HUES64 (cell line): ENCODE measurements around the gene A3GALT2.
"Not testable (repeated sequence)": the region's sequence is repeated elsewhere in the genome, so short reads cannot be mapped to it uniquely, and the experiment has no call there.

Experiments used
- H3K27ac ChIP-seq: 2 replicates; pipeline ENCODE4 v1.7.0; 2013; ENCODE audit warnings: low read depth, low read length, inconsistent platforms
- H3K27me3 ChIP-seq: 2 replicates; pipeline ENCODE4 v1.6.1; 2013; ENCODE audit warnings: mild to moderate bottlenecking, low read length; ENCODE audit not compliant: insufficient read depth
- H3K36me3 ChIP-seq: 2 replicates; pipeline ENCODE4 v1.6.1; 2013; ENCODE audit warnings: mild to moderate bottlenecking, low read length; ENCODE audit not compliant: insufficient read depth
- H3K4me1 ChIP-seq: 2 replicates; pipeline ENCODE4 v1.6.1; 2013; ENCODE audit warnings: mild to moderate bottlenecking, low read length, moderate library complexity; ENCODE audit not compliant: insufficient read depth
- H3K4me3 ChIP-seq: 2 replicates; pipeline ENCODE4 v1.5.1; 2013; ENCODE audit warnings: mild to moderate bottlenecking, low read length, moderate library complexity
- H3K9ac ChIP-seq: 2 replicates; pipeline ENCODE4 v1.6.1; 2013; ENCODE audit warnings: mild to moderate bottlenecking, low read depth, low read length
- H3K9me3 ChIP-seq: 2 replicates; pipeline ENCODE4 v1.6.1; 2013; ENCODE audit warnings: low read depth, low read length; ENCODE audit not compliant: insufficient read depth
- WGBS: fragments of 150-250, 120-280 bp; methylation state at CpG from one replicate; pipeline ENCODE4 v1.1.7; 2013; ENCODE audit warnings: missing lambda C conversion rate; 5-methylcytosine and 5-hydroxymethylcytosine counted together

The A3GALT2 gene

GRCh38 chr1:33298623-33299277 lies 22.1 kb downstream of the A3GALT2 start:
- H3K27ac ChIP-seq, result no peak overlapping the region
- H3K9me3 ChIP-seq, result no peaks in the 10 kb centered on the region; the same call in 1 of the 2 replicates
- 0 out of 2 replicates have a peak, but pooled peaks cover 5% of the 10 kb centered on the region for H3K4me1 ChIP-seq
- peaks cover 27% of the 10 kb centered on the region for H3K36me3 ChIP-seq
- no peak overlapping the region for H3K9ac ChIP-seq
- H3K4me3 ChIP-seq, result no peak overlapping the region
- no peaks in the 10 kb centered on the region for H3K27me3 ChIP-seq
- 81% methylated on average over 18 of the region's 18 CpGs for WGBS

GRCh38 chr1:33297911-33298622 lies 22.8 kb downstream of the A3GALT2 start:
- no peaks in the 10 kb centered on the region; the same call in 1 of the 2 replicates for H3K9me3 ChIP-seq
- WGBS, result 96% methylated on average over 4 of the region's 4 CpGs
- H3K36me3 ChIP-seq, result peaks cover 30% of the 10 kb centered on the region
- H3K27ac ChIP-seq, result no peak overlapping the region
- 0 out of 2 replicates have a peak, but pooled peaks cover 5% of the 10 kb centered on the region for H3K4me1 ChIP-seq
- H3K27me3 ChIP-seq, result no peaks in the 10 kb centered on the region
- H3K9ac ChIP-seq, result no peak overlapping the region
- no peak overlapping the region for H3K4me3 ChIP-seq

- WGBS, result 95% methylated on average over 4 of the region's 4 CpGs
- H3K4me3 ChIP-seq, result no peak overlapping the region
- H3K27me3 ChIP-seq, result no peaks in the 10 kb centered on the region
- no peaks in the 10 kb centered on the region; the same call in 1 of the 2 replicates for H3K9me3 ChIP-seq
- H3K27ac ChIP-seq, result no peak overlapping the region
- H3K4me1 ChIP-seq, result 0 out of 2 replicates have a peak, but pooled peaks cover 5% of the 10 kb centered on the region
- H3K36me3 ChIP-seq, result peaks cover 30% of the 10 kb centered on the region
- H3K9ac ChIP-seq, result no peak overlapping the region
Measured at GRCh38 chr1:33296824-33297223, 24.1 kb downstream of the A3GALT2 start.

- H3K27me3 ChIP-seq, result no peaks in the 10 kb centered on the region
- no peaks in the 10 kb centered on the region for H3K9me3 ChIP-seq
- 94% methylated on average over 9 of the region's 9 CpGs for WGBS
- H3K36me3 ChIP-seq, result peaks cover 30% of the 10 kb centered on the region
- H3K27ac ChIP-seq, result no peak overlapping the region
- no peak overlapping the region for H3K4me3 ChIP-seq
- H3K4me1 ChIP-seq, result 0 out of 2 replicates have a peak, but pooled peaks cover 5% of the 10 kb centered on the region
- H3K9ac ChIP-seq, result no peak overlapping the region
Measured at GRCh38 chr1:33296082-33296458, 24.8 kb downstream of the A3GALT2 start.

- H3K27me3 ChIP-seq, result no peaks in the 10 kb centered on the region
- H3K9ac ChIP-seq, result no peak overlapping the region
- peaks cover 30% of the 10 kb centered on the region for H3K36me3 ChIP-seq
- no peak overlapping the region for H3K4me3 ChIP-seq
- 52% methylated on average over 12 of the region's 12 CpGs for WGBS
- no peaks in the 10 kb centered on the region for H3K9me3 ChIP-seq
- H3K27ac ChIP-seq, result no peak overlapping the region
- 0 out of 2 replicates have a peak, but pooled peaks cover 5% of the 10 kb centered on the region for H3K4me1 ChIP-seq
Measured at GRCh38 chr1:33295450-33296081, 25.3 kb downstream of the A3GALT2 start.

GRCh38 chr1:33295023-33295422 lies 25.9 kb downstream of the A3GALT2 start:
- Histone ChIP-seq H3K27me3 (no peaks in the 10 kb centered on the region), H3K4me3 (no peak overlapping the region), H3K4me1 (0 out of 2 replicates have a peak, but pooled peaks cover under 1% of the 10 kb centered on the region), H3K9me3 (no peaks in the 10 kb centered on the region), H3K27ac (no peak overlapping the region), H3K36me3 (peaks cover 30% of the 10 kb centered on the region), H3K9ac (no peak overlapping the region)
- 82% methylated on average over 14 of the region's 15 CpGs for WGBS

GRCh38 chr1:33294071-33295010 lies 26.6 kb downstream of the A3GALT2 start:
- Histone ChIP-seq H3K27ac (no peak overlapping the region), H3K4me3 (no peak overlapping the region), H3K9ac (no peak overlapping the region), H3K4me1 (no peaks in the 10 kb centered on the region), H3K36me3 (peaks cover 34% of the 10 kb centered on the region), H3K27me3 (no peaks in the 10 kb centered on the region), H3K9me3 (no peaks in the 10 kb centered on the region)
- 95% methylated on average over 13 of the region's 13 CpGs for WGBS

- no peak overlapping the region for H3K9ac ChIP-seq
Measured at GRCh38 chr1:33292726-33293340, 28.1 kb downstream of the A3GALT2 start.

GRCh38 chr1:33290615-33291014 lies 30.3 kb downstream of the A3GALT2 start:
- H3K27ac ChIP-seq, H3K4me1 ChIP-seq, H3K9ac ChIP-seq, H3K27me3 ChIP-seq, H3K9me3 ChIP-seq, H3K4me3 ChIP-seq: not testable (repeated sequence)
- 100% methylated on average over 1 of the region's 2 CpGs for WGBS
- peaks cover 24% of the 10 kb centered on the region for H3K36me3 ChIP-seq

More at GRCh38 chr1:33292726-33293340, 28.1 kb downstream of the A3GALT2 start:
- H3K4me1 ChIP-seq, result no peaks in the 10 kb centered on the region
- H3K27me3 ChIP-seq, result no peaks in the 10 kb centered on the region
- 93% methylated on average over 13 of the region's 13 CpGs for WGBS
- peaks cover 32% of the 10 kb centered on the region for H3K36me3 ChIP-seq
- no peaks in the 10 kb centered on the region for H3K9me3 ChIP-seq
- no peak overlapping the region for H3K4me3 ChIP-seq
- H3K27ac ChIP-seq, result no peak overlapping the region

- Histone ChIP-seq H3K9ac (no peak overlapping the region), H3K27me3 (no peaks in the 10 kb centered on the region), H3K4me3 (no peak overlapping the region), H3K4me1 (no peaks in the 10 kb centered on the region), H3K36me3 (peaks cover 32% of the 10 kb centered on the region), H3K27ac (no peak overlapping the region), H3K9me3 (no peaks in the 10 kb centered on the region)
- WGBS, result 94% methylated on average over 3 of the region's 3 CpGs
Measured at GRCh38 chr1:33289858-33290154, 31.1 kb downstream of the A3GALT2 start.
